Caco-2 (cell line): ENCODE measurements around the gene ISLR. TPM values are rescaled to one million over a fixed set of nuclear protein-coding genes. Genes with fewer than 3 reads are reported as not detected.

ENCODE experiments used
- BruUV-seq: library from RNA; stranded (reverse); fragments of 400-500 nt; replicated peaks from 2 replicates; lab custom pipeline; 2021; lab: Mats Ljungman, UMichigan
- CTCF ChIA-PET: fragments of 300-600 bp; sonication (Branson Sonifier 250); formaldehyde crosslinking; loops from one replicate; lab custom pipeline; 2022; ENCODE audit warnings: antibody characterized with exemption; lab: Charles Lee
- POLR2A ChIA-PET: fragments of 300-600 bp; sonication (Branson Sonifier 250); formaldehyde crosslinking; loops from one replicate; lab custom pipeline; 2022; ENCODE audit warnings: antibody characterized with exemption; lab: Charles Lee
- DNase-seq, 2 experiments: peaks; one replicate each; pipeline versions ENCODE4 v3.0.0 to v3.0.0-alpha.2; 2020 to 2022
- H3K27me3 ChIP-seq: replicated peaks from 2 replicates; pipeline ENCODE4 v1.6.0; 2011; ENCODE audit warnings: low read length; ENCODE audit not compliant: control insufficient read depth, insufficient read depth
- H3K36me3 ChIP-seq: 2 replicates; pipeline ENCODE4 v1.5.1; 2011; ENCODE audit warnings: low read length; ENCODE audit not compliant: control insufficient read depth, insufficient read depth
- H3K4me1 ChIP-seq: fragments of 250-450 bp; sonication (Bioruptor Pico); 2 replicates; pipeline ENCODE4 v1.5.1; 2020; ENCODE audit warnings: mild to moderate bottlenecking
- H3K4me3 ChIP-seq: 2 replicates; pipeline ENCODE4 v1.5.1; 2011; ENCODE audit warnings: low read depth, mild to moderate bottlenecking, control low read depth, low read length
- H3K9me3 ChIP-seq: fragments of 250-450 bp; sonication (Bioruptor Pico); 2 replicates; pipeline ENCODE4 v1.5.1; 2020; ENCODE audit warnings: mild to moderate bottlenecking, moderate library complexity
- H3K27ac Mint-ChIP-seq: one replicate; pipeline ENCODE4 v1.8.0; 2022; ENCODE audit warnings: mixed read lengths; ENCODE audit not compliant: unreplicated experiment
- H3K27me3 Mint-ChIP-seq: one replicate; pipeline ENCODE4 v1.8.0; 2022; ENCODE audit warnings: mixed read lengths; ENCODE audit not compliant: insufficient read depth, unreplicated experiment
- H3K36me3 Mint-ChIP-seq: one replicate; pipeline ENCODE4 v1.8.0; 2022; ENCODE audit warnings: mild to moderate bottlenecking, mixed read lengths; ENCODE audit not compliant: insufficient read depth, unreplicated experiment
- H3K4me1 Mint-ChIP-seq: one replicate; pipeline ENCODE4 v1.8.0; 2022; ENCODE audit warnings: low read depth, mixed read lengths; ENCODE audit not compliant: unreplicated experiment
- H3K4me3 Mint-ChIP-seq: one replicate; pipeline ENCODE4 v1.8.0; 2022; ENCODE audit warnings: mild to moderate bottlenecking, moderate library complexity, mixed read lengths; ENCODE audit not compliant: unreplicated experiment
- H3K9me3 Mint-ChIP-seq: one replicate; pipeline ENCODE4 v1.8.0; 2022; ENCODE audit warnings: mixed read lengths; ENCODE audit not compliant: unreplicated experiment
- CTCF ChIP-seq, 2 experiments: fragments of 200-600 bp in 1 of 2; IDR thresholded peaks; 1 replicate in 1 of 2; 2 replicates in 1 of 2; pipeline versions ENCODE4 v1.5.1 to v1.8.0; 2011 to 2022; ENCODE audit warnings: antibody characterized with exemption in 1 of 2, control low read depth in 1 of 2, inconsistent platforms in 1 of 2, low read depth in 1 of 2, low read length in 1 of 2, mild to moderate bottlenecking in 1 of 2, moderate library complexity in 1 of 2; ENCODE audit not compliant: insufficient read depth in 1 of 2, severe bottlenecking in 1 of 2, unreplicated experiment in 1 of 2
- intact Hi-C: fragments of 100-400 bp; cut with micrococcal nuclease; formaldehyde crosslinking; loops from one replicate; pipeline ENCODE4 v1.10.0; 2022; ENCODE audit not compliant: unreplicated experiment
- total RNA-seq: library from RNA; stranded (reverse); gene quantifications from 2 replicates; pipeline ENCODE4 v1.2.3, GENCODE V29; 2022

ISLR gene
- total RNA-seq, 1 experiment from 2014 or later = not detected

- H3K9me3 Mint-ChIP-seq = no peaks in the 10 kb centered on the region
- DNase-seq = no peak
- H3K36me3 Mint-ChIP-seq = peaks cover 6% of the 10 kb centered on the region
- H3K36me3 ChIP-seq = no peaks in the 10 kb centered on the region
- peaks cover 3% of the 10 kb centered on the region for H3K27me3 Mint-ChIP-seq
- ChIA-PET POLR2A (no interaction called here), CTCF (no interaction called here)
- no peaks in the 10 kb centered on the region for H3K27me3 ChIP-seq
- no peak overlapping the region for H3K27ac Mint-ChIP-seq
- BruUV-seq = no TSS peak
- TF ChIP-seq CTCF (IDR thresholded peaks at IDR 0.05; ENCODE audit: insufficient read depth in 1 of 2, low read depth in 1 of 2, low read length in 1 of 2, severe bottlenecking in 1 of 2, unreplicated experiment in 1 of 2) = no peak
- intact Hi-C loops = no loop called here
- no peaks in the 10 kb centered on the region for H3K9me3 ChIP-seq
- H3K4me1 ChIP-seq = peaks cover 12% of the 10 kb centered on the region; the same call in 1 of the 2 replicates
- H3K4me3 Mint-ChIP-seq = no peak overlapping the region
- no peak overlapping the region for H3K4me3 ChIP-seq
- H3K4me1 Mint-ChIP-seq = peaks cover 14% of the 10 kb centered on the region
Measured at GRCh38 chr15:74206801-74207281, 33.3 kb downstream of the ISLR start.

- no TSS peak for BruUV-seq
- H3K27ac Mint-ChIP-seq = no peak overlapping the region
- no peaks in the 10 kb centered on the region for H3K27me3 ChIP-seq
- POLR2A ChIA-PET = no interaction called here
- no peak overlapping the region for H3K4me3 ChIP-seq
- no peaks in the 10 kb centered on the region for H3K9me3 ChIP-seq
- intact Hi-C loops = no loop called here
- TF ChIP-seq CTCF (IDR thresholded peaks at IDR 0.05; ENCODE audit: insufficient read depth in 1 of 2, low read depth in 1 of 2, low read length in 1 of 2, severe bottlenecking in 1 of 2, unreplicated experiment in 1 of 2) = no peak
- CTCF ChIA-PET = no interaction called here
- peaks cover 14% of the 10 kb centered on the region for H3K4me1 Mint-ChIP-seq
- H3K36me3 ChIP-seq = no peaks in the 10 kb centered on the region
- H3K4me1 ChIP-seq = peaks cover 6% of the 10 kb centered on the region; the same call in 1 of the 2 replicates
- peaks cover 6% of the 10 kb centered on the region for H3K36me3 Mint-ChIP-seq
- no peaks in the 10 kb centered on the region for H3K9me3 Mint-ChIP-seq
- DNase-seq = no peak
- no peak overlapping the region for H3K4me3 Mint-ChIP-seq
- peaks cover 4% of the 10 kb centered on the region for H3K27me3 Mint-ChIP-seq
Measured at GRCh38 chr15:74207652-74208440, 34.3 kb downstream of the ISLR start.

GRCh38 chr15:74208496-74208895 is 35.0 kb downstream of the ISLR start:
- Histone ChIP-seq H3K4me1 (no peaks in the 10 kb centered on the region), H3K9me3 (no peaks in the 10 kb centered on the region), H3K36me3 (no peaks in the 10 kb centered on the region), H3K4me3 (no peak overlapping the region), H3K27me3 (no peaks in the 10 kb centered on the region)
- DNase-seq = no peak
- BruUV-seq = no TSS peak
- Mint-ChIP-seq H3K27me3 (peaks cover 4% of the 10 kb centered on the region), H3K4me3 (no peak overlapping the region), H3K27ac (no peak overlapping the region), H3K9me3 (no peaks in the 10 kb centered on the region), H3K36me3 (peaks cover 6% of the 10 kb centered on the region), H3K4me1 (peaks cover 10% of the 10 kb centered on the region)
- TF ChIP-seq CTCF (IDR thresholded peaks at IDR 0.05; ENCODE audit: insufficient read depth in 1 of 2, low read depth in 1 of 2, low read length in 1 of 2, severe bottlenecking in 1 of 2, unreplicated experiment in 1 of 2) = no peak
- ChIA-PET POLR2A (no interaction called here), CTCF (no interaction called here)
- intact Hi-C loops = no loop called here
